Tibial nerve (tissue), 3 donors: ENCODE results near the gene PLA2G1B.

Experiments used
- POLR2A ChIP-seq, 2 donors: fragments of 450-650 bp; IDR thresholded peaks; one replicate each; pipeline ENCODE4 v1.6.1; 2017; ENCODE audit warnings: antibody characterized with exemption in 2 of 2, mild to moderate bottlenecking in 2 of 2, moderate library complexity in 2 of 2
- TF ChIP-seq, protein P1 (sequence below), 5 experiments: fragments of 200-600 bp in 3 of 5; fragments of 450-650 bp in 2 of 5; sonication (generic) in 3 of 5; IDR thresholded peaks; one replicate each; pipeline ENCODE4 v1.5.1; 2016 to 2019; ENCODE audit warnings: antibody characterized with exemption in 5 of 5, mild to moderate bottlenecking in 3 of 5, moderate library complexity in 2 of 5

DNA sequence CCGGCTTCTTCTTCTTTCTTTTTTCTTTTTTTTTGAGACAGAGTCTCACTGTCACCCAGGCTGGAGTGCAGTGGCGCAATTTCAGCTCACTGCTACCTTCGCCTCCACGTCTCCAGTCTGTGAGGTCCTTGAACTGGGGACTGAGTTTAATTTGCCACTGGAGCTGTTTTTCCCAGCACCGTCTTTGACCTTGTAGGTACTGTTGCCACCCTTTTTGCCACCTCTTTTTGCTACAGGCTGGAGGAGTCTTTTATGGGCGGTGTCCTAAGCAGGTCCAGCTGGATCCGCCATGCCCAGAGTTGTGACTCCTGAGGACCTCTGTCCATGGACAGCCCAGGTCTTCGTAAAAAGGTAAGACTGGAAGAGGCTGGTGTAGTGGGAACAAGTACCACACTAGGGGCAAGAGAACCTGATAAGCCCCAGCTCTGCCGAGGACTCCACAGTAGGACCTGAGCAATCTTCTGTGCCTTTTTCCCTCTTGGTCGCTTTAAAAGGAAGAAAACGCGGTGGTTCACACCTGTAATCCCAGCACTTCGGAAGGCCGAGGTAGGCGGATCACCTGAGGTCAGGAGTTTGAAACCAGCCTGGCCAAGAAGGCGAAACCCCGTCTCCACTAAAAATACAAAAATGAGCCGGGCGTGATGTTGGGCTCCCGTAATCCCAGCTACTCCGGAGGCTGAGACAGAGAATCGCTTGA is 36.8 kb downstream of the PLA2G1B start:
- TF ChIP-seq, protein P1, sequence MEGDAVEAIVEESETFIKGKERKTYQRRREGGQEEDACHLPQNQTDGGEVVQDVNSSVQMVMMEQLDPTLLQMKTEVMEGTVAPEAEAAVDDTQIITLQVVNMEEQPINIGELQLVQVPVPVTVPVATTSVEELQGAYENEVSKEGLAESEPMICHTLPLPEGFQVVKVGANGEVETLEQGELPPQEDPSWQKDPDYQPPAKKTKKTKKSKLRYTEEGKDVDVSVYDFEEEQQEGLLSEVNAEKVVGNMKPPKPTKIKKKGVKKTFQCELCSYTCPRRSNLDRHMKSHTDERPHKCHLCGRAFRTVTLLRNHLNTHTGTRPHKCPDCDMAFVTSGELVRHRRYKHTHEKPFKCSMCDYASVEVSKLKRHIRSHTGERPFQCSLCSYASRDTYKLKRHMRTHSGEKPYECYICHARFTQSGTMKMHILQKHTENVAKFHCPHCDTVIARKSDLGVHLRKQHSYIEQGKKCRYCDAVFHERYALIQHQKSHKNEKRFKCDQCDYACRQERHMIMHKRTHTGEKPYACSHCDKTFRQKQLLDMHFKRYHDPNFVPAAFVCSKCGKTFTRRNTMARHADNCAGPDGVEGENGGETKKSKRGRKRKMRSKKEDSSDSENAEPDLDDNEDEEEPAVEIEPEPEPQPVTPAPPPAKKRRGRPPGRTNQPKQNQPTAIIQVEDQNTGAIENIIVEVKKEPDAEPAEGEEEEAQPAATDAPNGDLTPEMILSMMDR (IDR thresholded peaks at IDR 0.05) = no peak
- TF ChIP-seq POLR2A (IDR thresholded peaks at IDR 0.05) = no peak
